ENCODE results near the gene SSR2.

GRCh38 chr1:155962599-155963211, 58.0 kb downstream of the SSR2 start:
- no peak for TF ChIP-seq CTCF (IDR thresholded peaks at IDR 0.05)
- TF ChIP-seq, protein P1, sequence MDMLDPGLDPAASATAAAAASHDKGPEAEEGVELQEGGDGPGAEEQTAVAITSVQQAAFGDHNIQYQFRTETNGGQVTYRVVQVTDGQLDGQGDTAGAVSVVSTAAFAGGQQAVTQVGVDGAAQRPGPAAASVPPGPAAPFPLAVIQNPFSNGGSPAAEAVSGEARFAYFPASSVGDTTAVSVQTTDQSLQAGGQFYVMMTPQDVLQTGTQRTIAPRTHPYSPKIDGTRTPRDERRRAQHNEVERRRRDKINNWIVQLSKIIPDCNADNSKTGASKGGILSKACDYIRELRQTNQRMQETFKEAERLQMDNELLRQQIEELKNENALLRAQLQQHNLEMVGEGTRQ (IDR thresholded peaks at IDR 0.05; ENCODE audit: borderline replicate concordance, low read depth, low read length) = no peak
- TF ChIP-seq, protein P2, sequence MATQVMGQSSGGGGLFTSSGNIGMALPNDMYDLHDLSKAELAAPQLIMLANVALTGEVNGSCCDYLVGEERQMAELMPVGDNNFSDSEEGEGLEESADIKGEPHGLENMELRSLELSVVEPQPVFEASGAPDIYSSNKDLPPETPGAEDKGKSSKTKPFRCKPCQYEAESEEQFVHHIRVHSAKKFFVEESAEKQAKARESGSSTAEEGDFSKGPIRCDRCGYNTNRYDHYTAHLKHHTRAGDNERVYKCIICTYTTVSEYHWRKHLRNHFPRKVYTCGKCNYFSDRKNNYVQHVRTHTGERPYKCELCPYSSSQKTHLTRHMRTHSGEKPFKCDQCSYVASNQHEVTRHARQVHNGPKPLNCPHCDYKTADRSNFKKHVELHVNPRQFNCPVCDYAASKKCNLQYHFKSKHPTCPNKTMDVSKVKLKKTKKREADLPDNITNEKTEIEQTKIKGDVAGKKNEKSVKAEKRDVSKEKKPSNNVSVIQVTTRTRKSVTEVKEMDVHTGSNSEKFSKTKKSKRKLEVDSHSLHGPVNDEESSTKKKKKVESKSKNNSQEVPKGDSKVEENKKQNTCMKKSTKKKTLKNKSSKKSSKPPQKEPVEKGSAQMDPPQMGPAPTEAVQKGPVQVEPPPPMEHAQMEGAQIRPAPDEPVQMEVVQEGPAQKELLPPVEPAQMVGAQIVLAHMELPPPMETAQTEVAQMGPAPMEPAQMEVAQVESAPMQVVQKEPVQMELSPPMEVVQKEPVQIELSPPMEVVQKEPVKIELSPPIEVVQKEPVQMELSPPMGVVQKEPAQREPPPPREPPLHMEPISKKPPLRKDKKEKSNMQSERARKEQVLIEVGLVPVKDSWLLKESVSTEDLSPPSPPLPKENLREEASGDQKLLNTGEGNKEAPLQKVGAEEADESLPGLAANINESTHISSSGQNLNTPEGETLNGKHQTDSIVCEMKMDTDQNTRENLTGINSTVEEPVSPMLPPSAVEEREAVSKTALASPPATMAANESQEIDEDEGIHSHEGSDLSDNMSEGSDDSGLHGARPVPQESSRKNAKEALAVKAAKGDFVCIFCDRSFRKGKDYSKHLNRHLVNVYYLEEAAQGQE (IDR thresholded peaks at IDR 0.05; ENCODE audit: low read depth, low read length) = no peak
- TF ChIP-seq YY1 (IDR thresholded peaks at IDR 0.05; ENCODE audit: low read depth) = no peak
- TF ChIP-seq EZH2phosphoT487 (IDR thresholded peaks at IDR 0.05; ENCODE audit: borderline replicate concordance, low read depth) = no peak
- TF ChIP-seq ZBTB33 (IDR thresholded peaks at IDR 0.05; ENCODE audit: borderline replicate concordance, low read depth) = no peak
- TF ChIP-seq, protein P3, sequence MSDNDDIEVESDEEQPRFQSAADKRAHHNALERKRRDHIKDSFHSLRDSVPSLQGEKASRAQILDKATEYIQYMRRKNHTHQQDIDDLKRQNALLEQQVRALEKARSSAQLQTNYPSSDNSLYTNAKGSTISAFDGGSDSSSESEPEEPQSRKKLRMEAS (IDR thresholded peaks at IDR 0.05; ENCODE audit: low read depth) = no peak
- TF ChIP-seq POLR2AphosphoS5 (IDR thresholded peaks at IDR 0.05; ENCODE audit: low read depth, low read length) = no peak
- no peak for TF ChIP-seq FOXJ3 (CRISPR knock-in tag; IDR thresholded peaks at IDR 0.05)
